HG03175 (cell line): Measurements from ENCODE around the gene PCBP3.
"Not testable (repeated sequence)": the region's sequence is repeated elsewhere in the genome, so short reads cannot be mapped to it uniquely, and the experiment has no call there.

ENCODE experiments used
- ATAC-seq: cut with Tn5 transposase; IDR thresholded peaks from one replicate; pipeline ENCODE4 v1.9.1; 2021; ENCODE audit warnings: mild to moderate bottlenecking, moderate library complexity; ENCODE audit not compliant: unreplicated experiment

The PCBP3 gene

GRCh38 chr21:45634511-45635183, 8.9 kb upstream of the PCBP3 start:
- no peak for ATAC-seq

- ATAC-seq, result no peak
Measured at GRCh38 chr21:45635271-45636151, 8.0 kb upstream of the PCBP3 start.

GRCh38 chr21:45636459-45636858, 7.1 kb upstream of the PCBP3 start:
- ATAC-seq, result no peak

GRCh38 chr21:45636951-45637646, 6.4 kb upstream of the PCBP3 start:
- ATAC-seq, result no peak

DNA sequence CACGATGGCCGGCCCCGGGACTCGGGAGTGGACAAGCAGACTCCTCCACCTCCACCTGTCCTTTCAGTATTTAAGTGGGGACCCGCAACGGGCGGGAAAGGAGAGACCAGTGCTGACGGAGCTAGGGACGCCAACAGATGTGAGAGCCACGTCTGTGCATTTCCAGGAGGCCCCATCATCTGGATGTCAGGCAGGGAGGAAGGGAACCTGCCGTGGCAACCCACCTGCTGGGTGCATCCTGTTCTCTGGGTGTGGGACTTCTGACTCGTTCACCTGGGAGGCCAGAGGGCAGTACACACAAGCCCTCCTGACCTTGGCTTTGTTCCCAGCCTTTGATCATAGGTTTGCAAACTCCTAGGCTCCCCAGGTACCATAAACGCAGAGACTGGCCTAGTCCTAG, 5.6 kb upstream of the PCBP3 start:
- ATAC-seq, result no peak

DNA sequence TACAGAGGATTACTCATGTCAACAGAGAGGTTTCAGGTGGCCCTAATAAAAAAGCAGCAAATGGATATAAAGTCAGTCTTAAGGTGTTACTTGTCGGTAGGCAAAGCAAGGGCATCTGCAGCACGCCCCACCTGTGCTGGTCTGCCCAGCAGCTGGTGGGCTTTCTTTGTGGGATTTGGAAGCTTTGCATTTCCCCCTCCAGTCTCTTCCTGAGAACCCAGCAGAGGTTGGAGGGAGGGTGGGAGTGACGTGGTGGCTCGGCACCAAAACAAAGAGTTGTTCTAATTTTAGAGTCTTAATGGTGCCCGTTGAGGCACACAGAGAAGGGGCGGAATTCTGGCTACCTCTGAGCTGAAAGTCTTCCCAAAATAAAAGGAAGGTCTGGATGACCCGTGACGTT, 4.8 kb upstream of the PCBP3 start:
- ATAC-seq, result no peak

DNA sequence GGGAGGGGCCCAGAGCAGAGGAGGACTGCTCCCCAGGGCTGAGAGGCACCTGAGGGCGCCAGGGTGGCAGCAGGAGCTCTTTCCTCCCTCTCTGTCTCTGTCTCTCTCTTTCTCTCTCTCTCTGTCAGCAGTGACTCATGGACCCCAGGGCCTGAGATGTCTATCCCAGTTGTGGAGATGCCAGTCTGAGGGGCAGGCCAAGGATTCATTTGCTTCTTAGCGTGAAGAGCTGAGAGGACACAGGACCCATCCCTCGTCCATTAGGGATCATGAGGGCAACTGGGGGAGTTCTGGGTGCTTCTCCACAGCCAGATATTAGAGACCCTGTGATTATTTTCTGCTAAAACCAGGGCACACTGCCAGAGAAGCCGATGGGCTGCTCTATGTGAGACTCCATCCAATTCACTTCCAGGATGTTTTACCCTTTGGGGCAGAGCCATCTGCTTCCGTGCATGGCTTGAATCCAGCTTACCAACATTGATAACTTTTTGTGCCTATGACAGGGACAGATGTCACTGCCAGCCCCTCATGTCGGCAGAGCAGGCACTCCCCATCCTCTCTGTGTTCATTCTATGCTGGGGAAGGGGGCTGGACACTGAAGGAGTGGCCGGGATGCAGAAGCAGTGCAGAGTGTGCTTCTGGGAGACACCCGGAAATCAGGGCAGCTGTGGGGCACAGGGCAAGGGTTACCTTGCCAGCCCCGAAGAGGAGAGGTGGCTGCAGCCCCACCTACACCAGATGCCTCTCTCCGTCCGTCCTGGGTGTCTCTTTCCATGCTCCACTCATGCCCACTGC, 4.1 kb upstream of the PCBP3 start:
- no peak for ATAC-seq

- no peak for ATAC-seq
Measured at GRCh38 chr21:45640001-45640887, 3.3 kb upstream of the PCBP3 start.

GRCh38 chr21:45640888-45641479, 2.5 kb upstream of the PCBP3 start:
- no peak for ATAC-seq

- no peak for ATAC-seq
Measured at GRCh38 chr21:45641480-45642035, 2.0 kb upstream of the PCBP3 start.

- no peak for ATAC-seq
Measured at GRCh38 chr21:45642122-45642813, 1.3 kb upstream of the PCBP3 start.

DNA sequence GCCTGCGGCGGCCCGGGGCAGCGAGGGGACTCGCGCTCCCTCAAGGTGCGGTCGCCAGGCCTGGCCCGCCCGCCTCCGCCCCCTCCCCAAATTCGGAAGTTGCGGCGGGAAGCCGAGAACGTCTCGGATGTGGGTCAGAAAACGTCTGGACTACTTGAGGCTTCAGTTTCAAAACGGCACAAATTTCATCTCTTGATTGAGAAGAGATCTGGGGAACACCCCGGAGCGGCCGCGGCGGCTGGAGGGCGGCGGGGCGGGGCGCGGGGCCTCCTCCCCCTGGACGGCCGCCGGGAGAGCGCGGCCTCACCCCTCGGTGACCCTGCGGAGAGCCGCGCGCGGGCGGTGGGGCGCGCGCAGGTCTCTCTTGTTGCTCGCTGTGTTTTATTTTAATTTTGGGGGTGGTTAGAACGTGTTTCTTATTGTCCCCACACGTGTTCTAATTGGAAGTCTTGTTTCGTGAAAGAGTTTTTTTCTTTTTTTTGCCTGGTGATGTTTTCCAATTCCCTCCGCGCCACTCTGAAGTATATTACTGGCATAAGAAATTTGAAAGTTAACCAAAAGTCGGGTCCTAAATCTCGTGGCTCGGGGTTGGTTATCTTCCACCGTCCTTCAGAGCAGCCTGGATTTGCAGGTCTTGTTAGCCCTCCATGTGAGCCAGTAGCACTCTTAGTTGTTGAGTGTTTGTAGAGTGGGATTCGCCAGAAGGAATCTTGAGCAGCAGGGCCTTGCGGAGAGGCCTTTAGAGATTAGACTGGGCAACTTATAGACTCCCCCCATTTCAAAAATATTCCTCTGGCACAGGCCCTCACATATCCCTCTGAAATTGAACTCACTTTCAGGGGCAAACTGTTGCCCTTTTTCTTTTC, 749 bp downstream of the PCBP3 start:
- no peak for ATAC-seq

DNA sequence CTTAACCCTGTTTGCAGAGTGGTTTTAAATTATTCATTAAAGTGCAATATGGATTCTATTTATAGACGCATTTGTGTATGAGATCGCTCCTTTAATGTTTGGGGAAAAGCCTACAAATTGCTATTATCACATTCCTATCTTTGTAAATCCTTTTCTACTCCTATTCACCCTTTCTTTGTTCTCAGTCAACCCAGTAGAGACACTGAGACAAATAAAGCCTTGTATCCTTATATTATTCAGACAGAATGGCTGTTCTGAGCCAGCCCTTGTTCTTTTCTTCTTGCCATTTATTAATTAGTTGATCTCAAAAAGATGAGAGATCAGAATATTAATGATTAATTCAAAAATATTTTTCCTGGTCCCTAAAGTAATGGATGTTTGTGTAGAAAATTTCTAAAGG, 8.4 kb downstream of the PCBP3 start:
- no peak for ATAC-seq

DNA sequence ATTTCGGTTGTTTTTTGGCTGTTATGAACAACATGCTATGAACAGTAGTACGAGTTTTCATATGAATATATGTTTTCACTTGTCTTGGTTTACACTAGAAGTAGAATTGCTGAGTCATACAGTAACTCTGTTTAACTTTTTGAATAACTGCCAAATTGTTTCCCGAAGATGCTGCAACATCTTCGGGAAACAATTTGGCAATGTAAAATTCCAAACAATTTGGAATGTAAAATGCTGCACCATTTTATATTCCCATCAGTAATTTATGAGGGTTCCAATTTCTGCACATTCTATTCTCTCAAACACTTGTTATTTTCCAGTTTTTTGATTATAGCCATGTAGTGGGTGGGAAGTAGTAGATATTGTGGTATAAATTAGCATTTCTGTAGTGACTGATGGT, 11.6 kb downstream of the PCBP3 start:
- no peak for ATAC-seq

DNA sequence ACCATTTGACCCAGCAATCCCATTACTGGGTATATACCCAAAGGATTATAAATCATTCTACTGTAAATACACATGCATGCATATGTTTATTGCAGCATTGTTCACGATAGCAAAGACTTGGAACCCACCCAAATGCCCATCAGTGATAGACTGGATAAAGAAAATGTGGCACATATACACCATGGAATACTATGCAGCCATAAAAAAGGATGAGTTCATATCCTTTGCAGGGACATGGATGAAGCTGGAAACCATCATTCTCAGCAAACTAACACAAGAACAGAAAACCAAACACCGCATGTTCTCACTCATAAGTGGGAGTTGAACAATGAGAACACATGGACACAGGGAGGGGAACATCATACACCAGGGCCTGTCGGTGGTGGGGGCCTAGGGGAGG, 12.6 kb downstream of the PCBP3 start:
- ATAC-seq, result not testable (repeated sequence)

- ATAC-seq, result not testable (repeated sequence)
Measured at GRCh38 chr21:45661913-45662622, 18.5 kb downstream of the PCBP3 start.

- ATAC-seq, result not testable (repeated sequence)
Measured at GRCh38 chr21:45662623-45663245, 19.2 kb downstream of the PCBP3 start.
